ENCODE data around the gene PIWIL1.

Gene PIWIL1

DNA sequence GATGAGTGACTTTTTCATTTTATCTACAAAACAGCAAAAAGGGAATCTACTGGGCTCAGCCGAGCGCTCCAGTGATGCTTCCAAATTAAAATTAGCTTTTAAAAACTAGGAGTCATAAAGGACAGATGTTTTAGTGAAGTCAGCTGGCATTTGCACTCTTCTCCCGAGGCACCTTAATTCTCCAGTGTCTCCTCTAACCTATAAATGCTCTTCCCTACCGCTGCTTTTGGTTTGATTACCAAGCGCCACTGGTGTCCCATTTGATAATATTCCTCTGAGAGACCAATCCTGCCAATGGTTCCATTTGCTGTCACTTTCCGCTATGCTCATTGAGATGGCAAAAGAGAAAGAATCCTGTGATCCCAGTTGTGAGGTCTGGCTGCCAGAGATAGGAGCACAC is 29.3 kb upstream of the PIWIL1 start:
- no peaks in the 10 kb centered on the region for H3K9me3 ChIP-seq (ENCODE audit: severe bottlenecking)
- H3K27me3 ChIP-seq (ENCODE audit: insufficient read depth, low read depth, severe bottlenecking), result no peaks in the 10 kb centered on the region
- no peak for DNase-seq
- TF ChIP-seq, protein P1, sequence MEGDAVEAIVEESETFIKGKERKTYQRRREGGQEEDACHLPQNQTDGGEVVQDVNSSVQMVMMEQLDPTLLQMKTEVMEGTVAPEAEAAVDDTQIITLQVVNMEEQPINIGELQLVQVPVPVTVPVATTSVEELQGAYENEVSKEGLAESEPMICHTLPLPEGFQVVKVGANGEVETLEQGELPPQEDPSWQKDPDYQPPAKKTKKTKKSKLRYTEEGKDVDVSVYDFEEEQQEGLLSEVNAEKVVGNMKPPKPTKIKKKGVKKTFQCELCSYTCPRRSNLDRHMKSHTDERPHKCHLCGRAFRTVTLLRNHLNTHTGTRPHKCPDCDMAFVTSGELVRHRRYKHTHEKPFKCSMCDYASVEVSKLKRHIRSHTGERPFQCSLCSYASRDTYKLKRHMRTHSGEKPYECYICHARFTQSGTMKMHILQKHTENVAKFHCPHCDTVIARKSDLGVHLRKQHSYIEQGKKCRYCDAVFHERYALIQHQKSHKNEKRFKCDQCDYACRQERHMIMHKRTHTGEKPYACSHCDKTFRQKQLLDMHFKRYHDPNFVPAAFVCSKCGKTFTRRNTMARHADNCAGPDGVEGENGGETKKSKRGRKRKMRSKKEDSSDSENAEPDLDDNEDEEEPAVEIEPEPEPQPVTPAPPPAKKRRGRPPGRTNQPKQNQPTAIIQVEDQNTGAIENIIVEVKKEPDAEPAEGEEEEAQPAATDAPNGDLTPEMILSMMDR (IDR thresholded peaks at IDR 0.05; ENCODE audit: low read depth, low read length), result no peak
- no peak overlapping the region for H3K4me3 ChIP-seq (ENCODE audit: low read depth, low read length)
- H3K27ac ChIP-seq, result no peak overlapping the region
- no peaks in the 10 kb centered on the region for H3K36me3 ChIP-seq

DNA sequence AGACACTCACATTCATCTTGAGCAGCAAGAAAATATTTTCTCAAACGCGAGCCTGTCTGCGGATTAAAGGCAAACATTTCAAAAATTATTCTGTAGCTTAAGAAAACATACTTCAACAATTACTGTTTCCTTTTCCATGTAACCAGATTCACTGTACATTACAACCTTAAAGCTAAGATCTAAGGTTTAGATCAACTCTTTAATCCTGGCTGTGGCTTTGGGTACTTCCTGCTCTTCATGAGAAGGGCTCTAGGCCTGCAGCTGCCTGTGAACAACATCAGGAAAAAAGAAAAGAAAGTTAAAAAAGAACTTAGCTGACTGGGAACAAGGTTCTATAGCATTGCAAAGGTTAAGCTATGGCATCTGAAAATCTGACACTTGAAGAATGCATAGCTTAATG is 21.4 kb upstream of the PIWIL1 start:
- DNase-seq, result no peak
- TF ChIP-seq, protein P1 (IDR thresholded peaks at IDR 0.05; ENCODE audit: low read depth, low read length), result no peak
- no peaks in the 10 kb centered on the region for H3K36me3 ChIP-seq

DNA sequence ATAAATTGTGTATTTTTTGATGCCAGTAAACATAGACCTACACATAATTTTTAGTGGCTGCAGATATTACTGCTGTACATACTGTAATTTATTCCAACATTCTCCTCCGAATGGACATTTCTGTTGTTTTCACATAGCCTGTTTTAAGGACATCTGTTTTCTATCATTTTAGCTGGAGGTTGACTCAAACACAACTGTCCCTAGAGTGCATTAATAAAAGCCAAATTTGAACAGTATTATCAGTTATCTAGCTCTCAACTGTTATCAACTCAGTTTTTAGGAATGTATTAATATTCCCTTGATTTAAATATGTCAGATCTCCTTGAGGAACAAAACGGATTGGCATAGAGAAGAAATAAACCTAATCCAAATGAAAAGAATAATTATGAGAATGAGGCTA is 17.2 kb upstream of the PIWIL1 start:
- TF ChIP-seq, protein P1 (IDR thresholded peaks at IDR 0.05; ENCODE audit: low read depth, low read length), result no peak
- no peaks in the 10 kb centered on the region for H3K27me3 ChIP-seq (ENCODE audit: insufficient read depth, low read depth, severe bottlenecking)
- H3K4me3 ChIP-seq (ENCODE audit: low read depth, low read length), result no peak overlapping the region

More for the DNA sequence above, 21.4 kb upstream of the PIWIL1 start:
- no peaks in the 10 kb centered on the region for H3K9me3 ChIP-seq (ENCODE audit: severe bottlenecking)
- H3K27me3 ChIP-seq (ENCODE audit: insufficient read depth, low read depth, severe bottlenecking), result no peaks in the 10 kb centered on the region
- no peak overlapping the region for H3K4me3 ChIP-seq (ENCODE audit: low read depth, low read length)
- no peak overlapping the region for H3K27ac ChIP-seq

DNA sequence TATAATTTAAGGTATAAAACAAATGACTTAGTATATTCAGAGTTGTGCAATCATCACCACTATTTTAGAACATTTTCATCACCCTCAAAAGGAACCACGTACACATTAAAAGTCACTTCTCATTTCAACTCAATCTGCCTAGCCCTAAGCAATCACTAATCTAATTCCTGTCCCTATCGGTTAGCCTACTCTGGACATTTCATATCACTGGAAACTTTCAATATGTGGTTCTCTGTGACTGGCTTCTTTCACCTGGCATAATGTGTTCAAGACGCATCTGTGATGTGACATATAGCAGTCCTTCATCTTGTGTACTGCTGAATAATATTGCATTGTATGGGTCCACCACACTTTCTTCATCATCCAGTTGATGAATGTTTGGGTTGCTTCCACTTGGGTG is 15.4 kb upstream of the PIWIL1 start:
- no peaks in the 10 kb centered on the region for H3K27me3 ChIP-seq (ENCODE audit: insufficient read depth, low read depth, severe bottlenecking)
- DNase-seq, result no peak
- TF ChIP-seq, protein P1 (IDR thresholded peaks at IDR 0.05; ENCODE audit: low read depth, low read length), result no peak
- H3K27ac ChIP-seq, result no peak overlapping the region
- H3K9me3 ChIP-seq (ENCODE audit: severe bottlenecking), result no peaks in the 10 kb centered on the region
- H3K4me3 ChIP-seq (ENCODE audit: low read depth, low read length), result no peak overlapping the region
- no peaks in the 10 kb centered on the region for H3K36me3 ChIP-seq

More for the DNA sequence above, 17.2 kb upstream of the PIWIL1 start:
- no peak for DNase-seq
- H3K36me3 ChIP-seq, result no peaks in the 10 kb centered on the region
- H3K27ac ChIP-seq, result no peak overlapping the region
- H3K9me3 ChIP-seq (ENCODE audit: severe bottlenecking), result no peaks in the 10 kb centered on the region

DNA sequence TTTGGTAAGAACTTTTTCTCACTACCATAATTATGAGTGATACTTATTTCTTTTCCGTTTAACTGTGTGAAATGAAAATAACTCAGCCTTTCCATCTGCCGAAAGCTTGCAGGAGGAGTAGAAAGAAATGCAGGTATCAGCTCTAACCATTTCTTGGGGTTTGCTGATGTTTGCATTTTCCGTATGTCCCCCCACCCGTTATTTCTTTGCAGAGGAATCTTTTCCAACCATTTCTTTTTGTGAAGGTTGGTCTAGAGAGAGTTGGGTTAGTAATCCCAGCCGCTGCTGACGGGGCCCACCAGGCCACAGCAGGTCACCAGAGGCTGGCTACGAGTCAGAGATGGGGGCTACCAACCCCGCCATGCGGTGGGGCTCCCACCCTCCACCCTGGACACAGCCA is 7.0 kb upstream of the PIWIL1 start:
- TF ChIP-seq, protein P1 (IDR thresholded peaks at IDR 0.05; ENCODE audit: low read depth, low read length), result no peak
- Histone ChIP-seq H3K36me3 (no peaks in the 10 kb centered on the region), H3K27ac (no peak overlapping the region), H3K4me3 (ENCODE audit: low read depth, low read length) (no peak overlapping the region), H3K27me3 (ENCODE audit: insufficient read depth, low read depth, severe bottlenecking) (no peaks in the 10 kb centered on the region), H3K9me3 (ENCODE audit: severe bottlenecking) (no peaks in the 10 kb centered on the region)
- DNase-seq, result no peak

DNA sequence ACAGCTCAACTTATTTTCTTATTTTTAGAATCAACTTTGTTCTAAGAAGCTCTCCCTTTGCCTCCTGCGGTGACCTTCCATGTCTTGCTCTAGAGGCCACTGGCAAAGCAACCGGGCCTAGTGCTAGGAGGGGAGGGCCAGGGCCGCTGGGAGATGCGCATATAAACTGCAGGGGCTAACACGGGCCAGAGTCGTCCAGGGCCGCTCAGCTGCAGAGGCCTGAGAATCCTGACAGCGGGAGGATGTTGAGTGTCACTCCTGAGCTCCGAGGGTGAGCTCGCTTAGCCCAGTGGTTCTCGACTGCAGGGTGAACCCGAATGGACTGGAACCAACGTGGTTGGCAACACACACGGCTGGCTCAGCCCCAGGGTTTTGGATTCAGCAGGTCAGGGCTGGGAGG is 6.5 kb upstream of the PIWIL1 start:
- Histone ChIP-seq H3K9me3 (ENCODE audit: severe bottlenecking) (no peaks in the 10 kb centered on the region), H3K27ac (no peak overlapping the region), H3K4me3 (ENCODE audit: low read depth, low read length) (no peak overlapping the region), H3K36me3 (no peaks in the 10 kb centered on the region), H3K27me3 (ENCODE audit: insufficient read depth, low read depth, severe bottlenecking) (no peaks in the 10 kb centered on the region)
- DNase-seq, result no peak
- TF ChIP-seq, protein P1 (IDR thresholded peaks at IDR 0.05; ENCODE audit: low read depth, low read length), result no peak

Measured in WERI-Rb-1 (cell line).